ENCODE data around the gene HYDIN.
"Not testable (repeated sequence)": the region's sequence is repeated elsewhere in the genome, so short reads cannot be mapped to it uniquely, and the experiment has no call there.

DNA sequence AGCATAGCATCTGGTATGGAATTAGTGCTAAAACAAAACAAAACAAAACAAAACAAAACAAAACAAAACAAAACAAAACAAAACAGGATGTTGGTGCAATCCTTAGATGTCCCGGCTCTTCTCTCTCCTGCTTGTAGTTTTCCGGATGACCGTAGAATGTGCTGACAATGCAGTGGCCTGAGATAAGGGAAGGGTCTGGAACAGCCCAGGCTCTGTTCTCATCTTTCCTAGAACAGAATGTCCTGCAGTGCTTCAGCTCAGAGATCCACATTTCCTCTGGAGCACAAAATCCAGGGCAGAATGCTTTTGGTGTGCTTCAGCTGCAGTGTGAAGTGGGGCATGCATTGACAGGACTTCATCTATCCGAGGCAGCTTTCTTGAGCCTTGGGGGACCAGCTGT, 345.9 kb downstream of the HYDIN start:
- TF ChIP-seq, protein P1, sequence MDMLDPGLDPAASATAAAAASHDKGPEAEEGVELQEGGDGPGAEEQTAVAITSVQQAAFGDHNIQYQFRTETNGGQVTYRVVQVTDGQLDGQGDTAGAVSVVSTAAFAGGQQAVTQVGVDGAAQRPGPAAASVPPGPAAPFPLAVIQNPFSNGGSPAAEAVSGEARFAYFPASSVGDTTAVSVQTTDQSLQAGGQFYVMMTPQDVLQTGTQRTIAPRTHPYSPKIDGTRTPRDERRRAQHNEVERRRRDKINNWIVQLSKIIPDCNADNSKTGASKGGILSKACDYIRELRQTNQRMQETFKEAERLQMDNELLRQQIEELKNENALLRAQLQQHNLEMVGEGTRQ (IDR thresholded peaks at IDR 0.05) = not testable (repeated sequence)
- TF ChIP-seq, protein P2, sequence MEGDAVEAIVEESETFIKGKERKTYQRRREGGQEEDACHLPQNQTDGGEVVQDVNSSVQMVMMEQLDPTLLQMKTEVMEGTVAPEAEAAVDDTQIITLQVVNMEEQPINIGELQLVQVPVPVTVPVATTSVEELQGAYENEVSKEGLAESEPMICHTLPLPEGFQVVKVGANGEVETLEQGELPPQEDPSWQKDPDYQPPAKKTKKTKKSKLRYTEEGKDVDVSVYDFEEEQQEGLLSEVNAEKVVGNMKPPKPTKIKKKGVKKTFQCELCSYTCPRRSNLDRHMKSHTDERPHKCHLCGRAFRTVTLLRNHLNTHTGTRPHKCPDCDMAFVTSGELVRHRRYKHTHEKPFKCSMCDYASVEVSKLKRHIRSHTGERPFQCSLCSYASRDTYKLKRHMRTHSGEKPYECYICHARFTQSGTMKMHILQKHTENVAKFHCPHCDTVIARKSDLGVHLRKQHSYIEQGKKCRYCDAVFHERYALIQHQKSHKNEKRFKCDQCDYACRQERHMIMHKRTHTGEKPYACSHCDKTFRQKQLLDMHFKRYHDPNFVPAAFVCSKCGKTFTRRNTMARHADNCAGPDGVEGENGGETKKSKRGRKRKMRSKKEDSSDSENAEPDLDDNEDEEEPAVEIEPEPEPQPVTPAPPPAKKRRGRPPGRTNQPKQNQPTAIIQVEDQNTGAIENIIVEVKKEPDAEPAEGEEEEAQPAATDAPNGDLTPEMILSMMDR (IDR thresholded peaks at IDR 0.05) = not testable (repeated sequence)
- not testable (repeated sequence) for TF ChIP-seq EP300 (IDR thresholded peaks at IDR 0.05); RAD21 (conservative IDR thresholded peaks at IDR 0.05 in 1 of 2, IDR thresholded peaks at IDR 0.05 in 1 of 2); JUNB (IDR thresholded peaks at IDR 0.05)
- TF ChIP-seq, protein P3, sequence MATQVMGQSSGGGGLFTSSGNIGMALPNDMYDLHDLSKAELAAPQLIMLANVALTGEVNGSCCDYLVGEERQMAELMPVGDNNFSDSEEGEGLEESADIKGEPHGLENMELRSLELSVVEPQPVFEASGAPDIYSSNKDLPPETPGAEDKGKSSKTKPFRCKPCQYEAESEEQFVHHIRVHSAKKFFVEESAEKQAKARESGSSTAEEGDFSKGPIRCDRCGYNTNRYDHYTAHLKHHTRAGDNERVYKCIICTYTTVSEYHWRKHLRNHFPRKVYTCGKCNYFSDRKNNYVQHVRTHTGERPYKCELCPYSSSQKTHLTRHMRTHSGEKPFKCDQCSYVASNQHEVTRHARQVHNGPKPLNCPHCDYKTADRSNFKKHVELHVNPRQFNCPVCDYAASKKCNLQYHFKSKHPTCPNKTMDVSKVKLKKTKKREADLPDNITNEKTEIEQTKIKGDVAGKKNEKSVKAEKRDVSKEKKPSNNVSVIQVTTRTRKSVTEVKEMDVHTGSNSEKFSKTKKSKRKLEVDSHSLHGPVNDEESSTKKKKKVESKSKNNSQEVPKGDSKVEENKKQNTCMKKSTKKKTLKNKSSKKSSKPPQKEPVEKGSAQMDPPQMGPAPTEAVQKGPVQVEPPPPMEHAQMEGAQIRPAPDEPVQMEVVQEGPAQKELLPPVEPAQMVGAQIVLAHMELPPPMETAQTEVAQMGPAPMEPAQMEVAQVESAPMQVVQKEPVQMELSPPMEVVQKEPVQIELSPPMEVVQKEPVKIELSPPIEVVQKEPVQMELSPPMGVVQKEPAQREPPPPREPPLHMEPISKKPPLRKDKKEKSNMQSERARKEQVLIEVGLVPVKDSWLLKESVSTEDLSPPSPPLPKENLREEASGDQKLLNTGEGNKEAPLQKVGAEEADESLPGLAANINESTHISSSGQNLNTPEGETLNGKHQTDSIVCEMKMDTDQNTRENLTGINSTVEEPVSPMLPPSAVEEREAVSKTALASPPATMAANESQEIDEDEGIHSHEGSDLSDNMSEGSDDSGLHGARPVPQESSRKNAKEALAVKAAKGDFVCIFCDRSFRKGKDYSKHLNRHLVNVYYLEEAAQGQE (IDR thresholded peaks at IDR 0.05) = not testable (repeated sequence)

Data from A549 (cell line).